AG08396 (cell line): ENCODE data around the gene ZMYND8.
"Not testable (repeated sequence)": the region's sequence is repeated elsewhere in the genome, so short reads cannot be mapped to it uniquely, and the experiment has no call there.

ENCODE experiments used
- DNase-seq: peaks from one replicate; pipeline ENCODE4 v3.0.0; 2012; ENCODE audit warnings: low spot score, mixed read lengths

Gene ZMYND8

DNA sequence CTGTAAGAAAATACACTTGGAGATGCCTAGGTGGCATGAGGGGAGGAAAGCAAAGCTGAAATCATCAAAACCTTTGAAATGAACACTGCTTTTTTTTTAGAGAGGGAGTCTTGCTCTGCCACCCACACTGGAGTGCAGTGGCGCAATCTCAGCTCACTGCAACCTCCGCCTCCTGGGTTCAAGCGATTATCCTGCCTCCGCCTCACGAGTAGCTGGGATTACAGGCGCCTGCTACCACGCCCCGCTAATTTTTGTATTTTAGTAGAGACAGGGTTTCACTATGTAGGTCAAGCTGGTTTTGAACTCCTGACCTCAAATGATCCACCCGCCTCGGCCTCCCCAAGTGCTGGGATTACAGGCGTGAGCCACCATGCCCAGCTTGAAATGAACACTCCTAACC lies 111.3 kb downstream of the ZMYND8 start:
- DNase-seq = not testable (repeated sequence)

DNA sequence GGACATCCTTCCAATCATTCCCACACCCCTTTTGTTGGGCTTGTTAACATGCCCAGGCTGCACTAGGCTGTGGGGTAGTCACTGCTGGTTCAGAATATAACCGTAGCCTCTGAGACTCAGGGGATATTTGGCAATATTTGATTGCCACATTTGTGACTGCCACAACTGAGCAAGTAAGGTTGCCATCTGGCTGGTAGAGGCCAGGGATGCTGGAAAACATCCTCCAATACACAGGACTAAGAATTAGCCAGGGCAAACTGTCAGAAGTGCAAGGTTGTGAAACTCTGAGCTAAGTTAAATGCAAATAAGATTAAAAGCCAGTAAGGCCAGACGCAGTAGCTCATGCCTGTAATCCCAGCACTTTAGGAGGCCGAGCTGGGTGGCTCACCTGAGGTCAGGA lies 112.0 kb downstream of the ZMYND8 start:
- DNase-seq = no peak

DNA sequence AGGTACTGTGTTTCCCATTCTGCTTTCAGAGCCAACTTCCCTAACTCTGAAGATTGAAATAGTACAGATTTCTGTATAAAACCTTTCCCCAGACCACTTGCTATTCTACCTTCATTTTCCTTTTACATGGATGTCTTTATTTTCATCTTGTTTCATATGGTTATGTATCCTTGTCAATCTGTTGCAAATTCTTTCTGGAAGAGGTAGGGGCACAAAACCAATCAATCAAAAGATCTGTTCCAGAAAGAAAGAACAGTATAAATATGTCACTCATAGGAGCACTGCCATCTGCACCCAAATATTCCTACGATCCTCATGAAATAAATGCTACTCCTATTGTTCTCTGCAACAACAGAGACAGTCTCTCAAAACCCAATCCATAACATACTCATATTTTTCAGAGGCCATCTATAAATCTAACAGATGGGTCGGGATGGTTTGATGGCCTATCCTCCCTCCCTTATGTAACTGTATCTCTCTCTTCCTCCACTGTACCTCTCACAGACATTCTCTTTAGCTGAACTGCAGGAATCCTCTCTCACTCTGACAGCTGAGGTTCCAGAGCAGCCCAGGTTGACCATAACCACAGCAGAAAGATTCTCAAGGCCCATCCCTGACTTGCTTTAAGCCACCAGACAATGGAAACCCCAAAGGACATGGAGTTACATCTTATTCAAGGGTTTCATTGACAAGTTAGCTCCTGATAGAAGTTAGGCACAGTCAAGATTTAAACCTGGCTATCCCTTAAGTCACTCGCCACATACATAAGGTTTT lies 112.8 kb downstream of the ZMYND8 start:
- DNase-seq = no peak

DNA sequence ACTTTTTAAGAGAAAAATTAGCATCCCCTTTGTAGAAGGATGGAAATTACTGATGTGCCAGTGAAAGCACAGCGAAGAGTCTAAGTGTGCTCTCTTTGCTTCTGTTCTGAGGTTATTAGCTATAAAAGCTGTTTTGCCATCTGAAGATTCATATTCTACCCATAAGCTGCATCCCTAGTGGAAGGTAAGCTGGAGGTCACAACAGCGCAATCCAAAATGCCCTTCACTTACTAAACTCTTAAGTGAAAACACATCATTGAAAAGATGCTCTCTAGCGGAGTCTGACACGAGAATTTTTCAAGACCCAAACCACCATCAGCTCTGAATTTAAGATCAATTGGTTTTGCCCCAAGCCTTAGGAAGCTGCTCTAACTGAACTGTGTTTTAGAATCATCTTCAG lies 113.5 kb downstream of the ZMYND8 start:
- DNase-seq = no peak

DNA sequence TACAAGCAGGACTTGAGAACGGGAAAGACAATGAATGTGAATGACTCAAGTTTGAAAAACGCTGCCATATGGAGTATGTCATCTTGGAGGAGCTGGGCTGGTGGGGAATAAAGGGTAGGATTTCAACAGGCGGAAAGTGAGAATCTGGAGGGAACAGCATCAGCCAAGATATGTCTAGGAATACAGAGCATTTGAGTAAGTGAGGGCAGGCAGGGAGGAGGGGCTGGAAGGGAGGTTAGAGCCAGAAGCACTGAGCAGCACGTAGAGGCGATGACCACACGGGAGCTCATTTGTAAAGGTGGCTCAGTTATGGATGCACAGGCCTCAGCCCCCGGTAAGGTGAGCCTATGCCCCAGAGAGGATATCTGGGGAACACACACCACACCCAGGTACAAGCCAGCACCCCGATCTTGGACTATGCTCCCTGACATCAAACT lies 115.1 kb downstream of the ZMYND8 start:
- DNase-seq = peak; percentile 41

DNA sequence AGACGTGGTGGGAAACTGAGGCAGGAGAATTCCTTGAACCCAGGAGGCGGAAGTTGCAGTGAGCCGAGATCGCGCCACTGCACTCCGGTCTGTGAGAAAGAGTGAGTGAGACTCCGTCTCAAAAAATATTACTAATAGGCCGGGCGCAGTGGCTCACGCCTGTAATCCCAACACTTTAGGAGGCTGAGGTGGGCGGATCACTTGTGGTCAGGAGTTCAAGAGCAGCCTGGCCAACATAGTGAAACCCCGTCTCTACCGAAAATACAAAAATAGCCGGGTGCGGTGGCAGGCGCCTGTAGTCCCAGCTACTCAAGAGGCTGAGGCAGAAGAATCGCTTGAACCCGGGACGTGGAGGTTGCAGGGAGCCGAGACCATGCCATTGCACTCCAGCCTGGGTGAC lies 116.4 kb downstream of the ZMYND8 start:
- DNase-seq = not testable (repeated sequence)

DNA sequence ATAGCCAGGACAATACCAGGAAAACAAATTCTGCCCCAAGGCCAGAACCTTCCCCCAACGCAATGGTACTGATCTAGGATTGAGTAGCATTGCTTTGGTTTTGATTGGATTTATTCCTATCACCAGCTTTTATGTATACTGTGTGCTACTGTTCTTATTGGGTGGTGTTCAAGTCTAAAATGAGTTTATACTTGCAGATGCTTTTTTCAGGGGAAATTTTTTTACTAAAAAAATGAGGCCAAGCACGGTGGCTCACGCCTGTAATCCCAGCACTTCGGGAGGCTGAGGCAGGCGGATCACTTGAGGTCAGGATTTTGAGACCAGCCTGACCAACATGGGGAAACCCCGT lies 116.8 kb downstream of the ZMYND8 start:
- no peak for DNase-seq

DNA sequence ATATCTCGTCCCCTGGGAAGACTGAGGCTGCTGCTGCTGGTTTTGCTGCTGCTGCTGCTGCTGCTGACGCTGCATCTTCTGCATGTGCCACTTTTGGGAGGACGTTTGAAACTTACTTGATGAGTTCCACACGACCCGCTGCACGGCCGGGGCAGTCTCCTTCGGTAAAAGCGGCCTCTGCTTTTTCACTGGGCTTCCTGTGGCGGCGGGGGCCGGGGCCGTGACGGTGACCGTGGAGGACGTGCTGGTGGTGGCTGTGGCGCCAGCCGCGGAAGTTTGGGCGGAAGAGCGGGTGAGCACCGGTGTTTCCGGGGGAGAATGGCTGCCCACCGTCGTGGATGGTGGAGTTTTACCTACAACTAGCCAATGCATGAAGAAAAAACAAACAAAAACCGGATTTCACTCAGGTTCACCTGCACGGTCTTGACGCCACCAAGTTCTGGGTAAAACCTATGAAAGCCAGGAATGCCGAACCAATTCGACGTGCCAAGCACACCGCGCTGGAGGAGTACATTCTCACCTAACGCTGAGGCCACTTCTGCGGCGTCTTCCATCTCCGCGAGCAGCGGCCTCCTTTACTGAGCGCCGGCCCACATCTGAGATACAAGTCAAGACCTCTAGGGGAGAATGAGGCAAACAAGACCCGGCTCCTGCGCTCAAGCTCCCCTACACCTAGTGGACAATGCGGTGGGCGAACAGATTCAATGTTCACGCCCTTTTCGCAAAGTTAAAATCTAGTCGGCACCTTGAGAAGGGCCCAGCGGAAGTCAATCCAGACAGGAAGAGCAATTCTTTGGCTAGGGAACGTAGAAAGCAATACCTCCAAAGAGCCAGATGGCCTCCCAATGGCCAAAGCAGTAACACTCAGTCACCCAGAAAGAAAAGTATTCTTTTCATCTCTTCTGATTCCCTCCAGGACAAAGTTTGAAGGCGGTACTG lies 117.5 kb downstream of the ZMYND8 start:
- DNase-seq = no peak

DNA sequence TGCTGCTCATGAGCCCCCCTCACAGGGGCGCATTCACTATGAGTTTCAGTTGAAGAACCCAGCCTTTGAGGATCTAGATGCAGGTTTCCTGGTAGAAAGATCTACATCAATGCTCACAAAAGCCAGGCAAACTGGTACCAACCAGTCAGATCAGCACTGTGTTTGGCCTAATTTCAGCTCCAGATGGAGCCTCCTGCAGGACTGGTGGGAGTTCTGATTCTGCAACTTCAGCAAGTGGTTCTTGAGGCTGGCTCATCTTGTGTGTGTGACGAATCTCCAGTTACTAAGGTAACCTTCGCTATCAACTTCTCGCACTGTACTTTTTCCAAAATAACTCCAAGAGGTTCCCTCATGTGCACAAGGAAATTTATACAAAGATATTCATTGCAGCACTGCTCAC lies 118.8 kb downstream of the ZMYND8 start:
- no peak for DNase-seq

DNA sequence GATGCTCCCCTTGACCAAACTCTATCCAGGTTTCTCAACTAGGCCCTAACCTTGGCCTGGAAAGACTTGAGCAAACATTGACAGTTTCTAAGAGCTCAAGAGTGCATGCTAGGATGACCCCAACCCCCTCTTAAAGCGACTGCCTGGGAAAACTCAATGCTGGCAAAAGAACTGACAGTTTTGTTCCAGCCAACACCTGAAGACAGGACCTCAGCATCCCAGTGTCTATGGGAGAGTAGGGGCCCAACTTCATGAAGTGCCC lies 119.9 kb downstream of the ZMYND8 start:
- no peak for DNase-seq

DNA sequence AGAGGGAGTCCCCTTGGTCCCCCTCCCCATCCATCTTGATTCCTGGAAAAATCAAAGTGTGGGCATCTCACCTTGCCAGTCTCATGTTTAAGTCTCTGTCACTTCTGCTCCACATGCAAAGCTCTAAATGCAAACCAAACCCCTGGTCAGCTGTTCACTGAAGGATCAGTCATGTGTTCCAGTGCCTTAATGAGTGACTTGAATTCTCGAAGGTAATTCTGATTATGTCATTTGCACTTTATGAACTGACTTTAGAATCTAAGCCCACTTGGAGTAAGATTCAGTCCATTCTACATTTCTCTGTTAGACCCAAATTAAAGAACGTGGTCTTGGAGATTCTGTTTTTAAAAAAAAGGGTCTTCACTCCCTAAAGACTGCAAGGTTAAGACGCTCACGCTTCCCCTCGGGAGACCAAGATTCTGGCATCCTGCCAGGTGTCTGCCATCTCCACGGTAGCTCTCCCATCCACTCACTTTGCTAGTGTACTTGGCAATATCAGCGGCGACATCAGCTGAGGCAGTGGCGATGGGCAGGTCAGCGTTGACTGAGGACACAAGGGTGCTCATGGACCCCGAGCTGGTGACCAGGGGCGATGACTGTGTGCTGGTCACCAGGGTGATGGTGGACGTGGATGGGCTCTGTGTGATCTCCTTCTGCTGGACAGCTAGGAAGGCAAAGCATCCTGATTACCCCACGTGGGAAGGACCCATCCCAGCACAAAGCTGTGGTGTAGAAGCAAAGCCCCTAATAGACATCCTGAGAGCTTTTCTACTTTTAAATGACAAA lies 120.5 kb downstream of the ZMYND8 start:
- no peak for DNase-seq

DNA sequence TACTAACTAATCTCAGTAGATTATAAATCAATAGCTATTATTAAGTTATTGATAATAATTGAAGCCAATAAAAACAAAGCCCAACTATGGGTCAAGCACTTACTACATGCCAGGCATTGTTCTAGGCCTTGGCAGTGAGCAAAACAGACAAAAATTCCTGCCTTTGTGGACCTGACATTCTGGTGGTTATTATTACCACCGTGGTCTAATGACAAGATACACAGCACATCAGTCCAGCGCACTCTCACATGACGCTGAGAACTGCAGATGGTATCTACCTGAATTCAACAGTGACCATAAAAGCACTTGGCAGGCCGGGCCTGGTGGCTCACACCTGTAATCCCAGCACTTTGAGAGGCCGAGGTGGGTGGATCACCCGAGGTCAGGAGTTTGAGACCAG lies 121.4 kb downstream of the ZMYND8 start:
- no peak for DNase-seq

DNA sequence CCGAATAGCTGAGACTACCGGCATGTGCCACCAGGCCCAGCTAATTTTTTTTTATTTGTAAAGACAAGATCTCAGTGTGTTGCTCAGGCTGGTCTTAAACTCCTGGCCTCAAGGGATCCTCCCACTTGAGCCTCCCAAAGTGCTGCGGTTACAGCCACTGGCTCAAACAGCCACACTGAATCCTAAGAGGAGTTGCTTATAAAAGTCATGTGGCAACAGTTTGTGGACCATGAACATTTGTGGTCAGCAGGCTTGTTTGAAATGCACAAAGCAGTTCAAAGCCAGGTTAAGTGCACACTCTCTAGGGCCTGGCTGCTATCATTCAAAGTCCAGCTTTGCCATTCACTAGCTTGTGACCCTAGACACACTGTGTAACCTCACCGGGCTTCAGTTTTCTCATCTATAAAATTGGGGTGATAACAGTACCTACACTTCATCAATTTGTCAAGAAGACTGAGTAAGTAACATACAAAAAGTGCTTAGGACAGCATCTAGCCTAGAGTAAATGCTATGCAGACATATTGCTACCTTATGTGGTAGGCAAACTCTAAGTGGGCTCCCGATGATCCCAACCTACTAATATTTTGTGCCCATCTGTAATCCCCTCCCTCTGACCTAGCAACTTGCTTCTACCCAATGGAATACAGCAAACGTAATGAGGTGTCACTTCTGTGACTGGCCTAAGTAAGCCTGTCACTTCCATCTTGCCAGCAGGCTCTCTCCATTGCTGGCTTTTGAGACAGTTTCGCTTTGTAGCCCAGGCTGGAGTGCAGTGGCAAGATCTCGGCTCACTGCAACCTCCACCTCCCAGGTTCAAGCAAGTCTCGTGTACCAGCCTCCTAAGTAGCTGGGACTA lies 122.9 kb downstream of the ZMYND8 start:
- DNase-seq = no peak

DNA sequence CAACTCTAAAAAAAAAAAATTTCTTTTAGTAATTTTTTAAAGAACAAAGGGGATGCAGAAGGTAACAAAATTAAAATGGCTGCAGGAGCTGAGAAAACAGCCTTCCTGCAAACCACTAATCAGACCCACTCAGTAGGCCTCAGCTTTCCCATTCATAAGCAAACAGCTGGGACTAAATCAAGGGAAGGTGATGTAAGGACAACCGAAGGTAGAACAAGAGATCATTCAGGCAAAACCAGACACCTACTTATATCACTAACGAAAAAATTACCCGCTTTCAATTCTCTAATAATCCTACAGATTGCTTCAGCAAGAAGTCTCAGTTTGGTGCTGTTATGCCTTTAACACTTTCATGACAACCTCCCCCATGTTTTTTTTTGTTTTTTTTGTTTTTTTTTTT lies 124.0 kb downstream of the ZMYND8 start:
- no peak for DNase-seq

DNA sequence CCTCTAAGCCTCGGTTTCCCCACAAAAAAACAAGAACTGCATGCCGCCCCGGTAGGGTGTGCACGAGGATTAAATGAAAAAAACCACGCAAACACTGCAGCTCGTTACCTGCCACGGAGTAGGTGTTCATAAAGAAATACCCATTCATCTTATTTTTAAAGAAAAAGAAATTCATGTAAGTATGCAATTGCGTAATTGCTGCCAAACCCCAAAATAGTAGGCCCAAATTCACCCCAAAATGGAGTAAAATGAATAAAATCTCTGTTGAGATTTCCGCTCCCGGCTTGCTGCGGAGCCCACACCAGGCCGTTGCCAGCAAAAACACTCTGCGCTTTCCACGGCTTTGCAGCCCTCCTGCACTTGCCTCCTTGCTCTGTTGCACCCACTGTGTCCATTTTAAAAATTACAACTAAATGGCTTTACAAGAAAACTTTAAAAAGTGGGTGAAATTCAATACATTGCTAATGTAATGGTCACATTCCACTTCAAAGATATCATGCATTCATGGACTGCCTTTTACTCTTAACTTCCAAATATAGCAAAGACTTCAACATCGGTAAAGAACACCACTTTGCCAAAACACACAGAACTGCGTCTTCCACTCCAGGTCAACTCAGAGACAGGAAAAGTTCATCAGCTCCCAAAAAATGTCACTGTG lies 125.0 kb downstream of the ZMYND8 start:
- peak; percentile 24 for DNase-seq

DNA sequence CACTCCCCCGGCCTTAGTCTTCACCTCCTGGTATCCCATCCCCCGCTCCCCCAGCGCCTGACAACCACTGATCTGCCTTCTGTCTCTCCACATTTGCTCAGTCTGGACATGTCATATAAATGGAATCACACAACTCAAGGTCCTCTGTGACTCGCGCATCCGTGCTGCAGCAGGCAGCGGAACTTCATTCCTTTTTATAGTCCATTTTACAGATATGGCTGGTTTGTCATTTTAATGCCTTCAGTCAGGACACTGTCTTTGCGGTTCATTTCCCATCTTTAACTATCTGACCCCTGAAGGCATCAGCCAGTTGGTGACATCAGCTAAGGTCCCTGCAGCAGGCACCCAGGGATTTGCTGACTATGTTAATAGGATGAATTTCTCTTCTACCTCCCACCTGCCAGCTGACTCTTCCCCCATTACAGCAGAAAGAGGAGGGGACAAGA lies 125.7 kb downstream of the ZMYND8 start:
- DNase-seq = no peak

DNA sequence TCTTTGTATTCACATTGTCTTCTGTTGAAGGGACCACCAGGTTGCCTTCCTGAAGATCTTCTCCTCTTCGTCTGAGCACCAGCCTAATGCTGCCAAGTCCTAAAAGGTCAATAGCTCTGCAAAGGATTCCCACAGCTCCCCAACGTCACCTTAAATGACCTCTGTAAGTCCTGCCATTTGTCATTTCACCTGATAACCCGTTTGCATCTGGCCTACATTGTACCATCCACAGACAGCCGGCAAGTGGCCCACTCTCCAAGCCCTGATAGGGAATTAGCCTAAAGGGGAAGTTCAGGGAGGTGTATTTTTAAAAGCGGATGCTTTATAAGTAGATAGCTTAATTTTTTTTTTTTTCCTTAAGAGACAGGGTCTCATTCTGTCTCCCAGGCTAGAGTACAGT lies 127.8 kb downstream of the ZMYND8 start:
- no peak for DNase-seq

DNA sequence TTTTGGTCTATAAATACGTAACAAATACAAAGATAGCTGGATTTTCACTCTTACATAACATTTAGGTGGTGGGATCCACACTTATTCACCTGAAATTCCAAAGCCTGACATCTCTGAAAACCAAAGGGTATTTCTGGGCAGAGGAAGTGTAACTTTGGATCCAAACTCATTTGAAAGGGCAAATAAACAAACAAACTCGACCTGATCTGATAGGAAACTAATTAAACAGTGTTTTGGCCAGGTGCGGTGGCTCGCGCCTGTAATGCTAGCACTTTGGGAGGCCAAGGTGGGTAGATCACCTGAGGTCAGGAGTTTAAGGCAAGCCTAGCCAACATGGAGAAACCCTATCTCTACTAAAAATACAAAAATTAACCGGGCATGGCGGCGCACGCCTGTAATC lies 128.9 kb downstream of the ZMYND8 start:
- no peak for DNase-seq

DNA sequence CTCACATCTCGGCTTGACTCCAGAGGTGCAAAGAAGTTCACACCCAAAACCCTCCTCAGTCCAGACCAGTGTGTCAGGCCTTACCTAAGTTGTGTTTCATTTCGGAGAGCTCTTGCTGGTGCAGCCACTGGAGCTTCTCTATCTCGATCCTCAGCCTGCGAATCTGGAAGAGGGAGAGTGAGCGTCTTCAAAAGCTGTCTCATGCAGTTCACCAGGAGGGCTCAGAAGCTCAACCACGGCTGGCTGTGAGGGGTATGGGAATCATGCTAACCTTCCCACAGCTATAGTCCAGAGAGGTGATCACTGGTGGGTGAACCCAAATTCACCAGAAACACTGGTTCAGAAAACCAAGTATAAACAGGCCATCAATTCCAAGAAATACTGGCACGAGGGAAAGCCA lies 129.4 kb downstream of the ZMYND8 start:
- DNase-seq = no peak

DNA sequence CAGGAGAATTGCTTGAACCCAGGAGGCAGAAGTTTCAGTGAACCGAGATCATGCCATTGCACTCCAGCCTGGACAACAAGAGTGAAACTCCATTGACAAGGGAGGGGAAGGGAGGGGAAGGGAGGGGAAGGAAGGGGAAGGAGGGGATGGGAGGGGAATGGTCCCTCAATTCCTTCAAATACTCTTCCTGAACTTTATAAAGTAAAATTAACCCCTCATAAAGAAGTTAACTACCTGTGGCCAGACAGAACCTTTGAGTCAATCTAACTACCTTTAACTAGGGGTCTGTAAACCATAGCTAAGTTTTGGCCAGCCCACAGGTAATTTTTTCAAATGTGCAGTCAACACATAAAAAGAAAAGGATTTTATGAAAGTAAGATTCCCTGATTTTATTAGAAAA lies 131.0 kb downstream of the ZMYND8 start:
- DNase-seq = no peak

DNA sequence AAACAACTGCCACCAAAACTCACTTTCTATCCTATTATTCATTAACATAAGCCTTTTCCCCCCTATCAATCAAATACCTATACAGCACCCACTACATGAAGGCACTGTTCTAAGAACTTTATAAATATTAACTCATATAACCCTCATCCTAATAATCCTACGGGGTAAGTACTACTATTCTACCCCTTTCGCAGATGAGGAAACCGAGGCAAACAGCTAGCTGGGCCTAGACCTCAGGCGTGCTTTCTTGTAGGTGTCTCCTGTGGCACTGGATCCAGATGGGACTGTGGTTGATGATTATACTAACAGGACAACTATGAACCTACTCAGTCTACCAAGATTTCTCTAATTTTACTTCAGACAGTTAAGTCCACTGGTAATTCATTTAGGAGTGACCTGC lies 131.6 kb downstream of the ZMYND8 start:
- no peak for DNase-seq
